HCT116 (cell line): ENCODE data around the gene ZBTB33. TPM values are rescaled to one million over a fixed set of nuclear protein-coding genes. Genes with fewer than 3 reads are reported as not detected.

ENCODE experiments used
- ATAC-seq: fragments of 200-7000 bp; cut with Tn5 transposase; 2 replicates; pipeline ENCODE4 v1.9.1; 2020; ENCODE audit warnings: mild to moderate bottlenecking, moderate library complexity
- BruUV-seq: library from RNA; stranded (reverse); fragments of 400-500 nt; replicated peaks from 2 replicates; lab custom pipeline; 2021; lab: Mats Ljungman, UMichigan
- CTCF ChIA-PET: fragments of 300-600 bp; sonication (Branson Sonifier 250); formaldehyde crosslinking; loops from one replicate; lab custom pipeline; 2021; ENCODE audit warnings: antibody characterized with exemption; lab: Charles Lee
- POLR2A ChIA-PET: fragments of 300-600, 350-600 bp; sonication (Branson Sonifier 250); formaldehyde crosslinking; loops from one replicate; lab custom pipeline; 2021; ENCODE audit warnings: antibody characterized with exemption; lab: Charles Lee
- RAD21 ChIA-PET, 2 experiments: fragments of 300-600 bp; sonication (Branson Sonifier 250); formaldehyde crosslinking; loops; one replicate each; lab custom pipeline; 2023; ENCODE audit warnings: low total read pairs in 2 of 2; ENCODE audit not compliant: uncharacterized antibody in 2 of 2, unreplicated experiment in 2 of 2, low non-redundant PET in 1 of 2; lab: Charles Lee
- DNase-seq: peaks from one replicate; pipeline ENCODE4 v3.0.0-alpha.2; 2010; ENCODE audit warnings: low read depth, low spot score
- H2AFZ ChIP-seq: fragments of 200-600 bp; shearing (Covaris generic), sonication (generic); 2 replicates; pipeline ENCODE4 v1.6.1; 2017; ENCODE audit warnings: low read depth, mixed run types, mixed read lengths, antibody characterized with exemption, low read length; ENCODE audit not compliant: poor library complexity, severe bottlenecking
- H3K27ac ChIP-seq: 2 replicates; pipeline ENCODE4 v1.5.1; 2012; ENCODE audit warnings: low read depth, low read length
- H3K27me3 ChIP-seq: fragments of 200-600 bp; sonication (generic); 2 replicates; pipeline ENCODE4 v1.6.1; 2016; ENCODE audit warnings: mixed run types, low read length, mixed read lengths; ENCODE audit not compliant: insufficient read depth
- H3K36me3 ChIP-seq, 2 experiments: fragments of 200-500 bp in 1 of 2; fragments of 200-600 bp in 1 of 2; sonication (Bioruptor generic) in 1 of 2; sonication (generic) in 1 of 2; 2 replicates each; pipeline versions ENCODE4 v1.5.1 to v1.6.1; 2014 to 2016; ENCODE audit warnings: low read length in 2 of 2, inconsistent platforms in 1 of 2, mixed read lengths in 1 of 2, mixed run types in 1 of 2; ENCODE audit not compliant: insufficient read depth in 2 of 2, control insufficient read depth in 1 of 2
- H3K4me1 ChIP-seq, 2 experiments: fragments of 200-600 bp in 1 of 2; sonication (generic) in 1 of 2; 2 replicates each; pipeline versions ENCODE4 v1.5.1 to v1.6.1; 2012 to 2017; ENCODE audit warnings: low read length in 2 of 2, inconsistent platforms in 1 of 2, mild to moderate bottlenecking in 1 of 2, mixed read lengths in 1 of 2, mixed run types in 1 of 2, moderate library complexity in 1 of 2; ENCODE audit not compliant: insufficient read depth in 2 of 2, control insufficient read depth in 1 of 2
- H3K4me2 ChIP-seq: fragments of 200-600 bp; sonication (generic); 2 replicates; pipeline ENCODE4 v1.6.1; 2017; ENCODE audit warnings: mixed run types, low read length, mixed read lengths
- H3K4me3 ChIP-seq, 2 experiments: fragments of 200-600 bp in 1 of 2; sonication (generic) in 1 of 2; replicated peaks in 1 of 2; 2 replicates each; pipeline ENCODE4 v1.5.1; 2011 to 2016; ENCODE audit warnings: low read length in 2 of 2, control low read depth in 1 of 2, low read depth in 1 of 2, mild to moderate bottlenecking in 1 of 2, mixed read lengths in 1 of 2, mixed run types in 1 of 2
- H3K79me2 ChIP-seq: fragments of 200-600 bp; sonication (generic); 2 replicates; pipeline ENCODE4 v1.6.1; 2017; ENCODE audit warnings: mild to moderate bottlenecking, mixed run types, low read length, moderate library complexity, mixed read lengths; ENCODE audit not compliant: insufficient read depth
- H3K9ac ChIP-seq: fragments of 200-600 bp; sonication (generic); 2 replicates; pipeline ENCODE4 v1.6.1; 2016; ENCODE audit warnings: low read length, mixed read lengths
- H3K9me2 ChIP-seq: fragments of 200-600 bp; sonication (generic), shearing (Covaris generic); 2 replicates; pipeline ENCODE4 v1.6.1; 2017; ENCODE audit warnings: mixed run types, mild to moderate bottlenecking, moderate library complexity; ENCODE audit not compliant: insufficient read depth
- H3K9me3 ChIP-seq, 2 experiments: fragments of 200-500 bp in 1 of 2; fragments of 200-600 bp in 1 of 2; sonication (Bioruptor generic) in 1 of 2; sonication (generic) in 1 of 2; 2 replicates each; pipeline ENCODE4 v1.6.1; 2014 to 2017; ENCODE audit warnings: low read length in 2 of 2, mixed read lengths in 2 of 2, inconsistent platforms in 1 of 2, low read depth in 1 of 2, mild to moderate bottlenecking in 1 of 2, mixed run types in 1 of 2, moderate library complexity in 1 of 2; ENCODE audit not compliant: control insufficient read depth in 1 of 2, insufficient read depth in 1 of 2
- H4K20me1 ChIP-seq: fragments of 200-600 bp; sonication (generic), shearing (Covaris generic); 2 replicates; pipeline ENCODE4 v1.6.1; 2017; ENCODE audit warnings: mixed run types, mild to moderate bottlenecking, moderate library complexity; ENCODE audit not compliant: insufficient read depth
- EGR1 ChIP-seq: IDR thresholded peaks from 2 replicates; pipeline ENCODE4 v1.6.1; 2012; ENCODE audit warnings: low read depth
- POLR2AphosphoS5 ChIP-seq: IDR thresholded peaks from 2 replicates; pipeline ENCODE4 v1.6.1; 2011; ENCODE audit warnings: mild to moderate bottlenecking, low read depth, low read length, moderate library complexity
- SRF ChIP-seq: IDR thresholded peaks from 2 replicates; pipeline ENCODE4 v1.6.1; 2012; ENCODE audit warnings: low read depth
- TCF7L2 ChIP-seq: IDR thresholded peaks from 2 replicates; pipeline ENCODE4 v1.7.0; 2011; ENCODE audit warnings: borderline replicate concordance, inconsistent platforms; ENCODE audit not compliant: insufficient read depth, insufficient read length; ENCODE audit errors: extremely low read depth
- intact Hi-C: fragments of 100-400 bp; cut with micrococcal nuclease; formaldehyde crosslinking; loops from 2 replicates; pipeline ENCODE4 v1.10.0; 2022
- total RNA-seq: library from RNA; stranded (reverse); gene quantifications from one replicate; pipeline ENCODE4 v1.2.1, GENCODE V29; 2021; ENCODE audit not compliant: unreplicated experiment
- TF ChIP-seq, protein P1 (sequence below): IDR thresholded peaks from 2 replicates; pipeline ENCODE4 v1.6.1; 2012; ENCODE audit warnings: low read depth

ZBTB33 gene
- total RNA-seq, 1 experiment from 2014 or later = 12.3 TPM

DNA sequence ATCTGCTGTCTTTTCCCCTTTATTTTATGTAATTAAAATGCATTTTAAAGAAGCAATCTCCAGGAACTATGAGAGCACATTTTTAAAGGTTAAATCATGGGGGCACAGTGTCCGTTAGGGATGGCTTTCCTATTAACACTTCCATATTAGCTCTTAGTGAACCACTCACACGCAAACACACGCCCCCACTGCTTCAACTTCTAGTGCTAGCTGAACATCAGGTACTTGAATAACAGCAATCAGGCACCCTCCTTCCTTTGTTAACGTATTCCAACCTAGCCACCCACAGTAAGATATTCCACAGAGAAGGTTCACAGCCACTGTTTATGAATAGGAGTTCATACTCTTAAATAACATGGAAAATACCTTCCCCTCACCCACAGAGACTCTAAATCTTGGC lies 51.3 kb downstream of the ZBTB33 start:
- CTCF ChIA-PET = interaction anchor here (0.8 to 1.0 kb wide), 2 partner anchors 16 to 184 kb away, joined by 3 to 4 read pairs; no protein-coding TSS in a partner anchor

More for the DNA sequence above, 51.3 kb downstream of the ZBTB33 start:
- H3K79me2 ChIP-seq = no peaks in the 10 kb centered on the region
- no peaks in the 10 kb centered on the region; a peak in 1 of 4 replicates for H3K4me1 ChIP-seq
- TF ChIP-seq POLR2AphosphoS5 (no peak), SRF (no peak), TCF7L2 (no peak), EGR1 (no peak)
- TF ChIP-seq, protein P1, sequence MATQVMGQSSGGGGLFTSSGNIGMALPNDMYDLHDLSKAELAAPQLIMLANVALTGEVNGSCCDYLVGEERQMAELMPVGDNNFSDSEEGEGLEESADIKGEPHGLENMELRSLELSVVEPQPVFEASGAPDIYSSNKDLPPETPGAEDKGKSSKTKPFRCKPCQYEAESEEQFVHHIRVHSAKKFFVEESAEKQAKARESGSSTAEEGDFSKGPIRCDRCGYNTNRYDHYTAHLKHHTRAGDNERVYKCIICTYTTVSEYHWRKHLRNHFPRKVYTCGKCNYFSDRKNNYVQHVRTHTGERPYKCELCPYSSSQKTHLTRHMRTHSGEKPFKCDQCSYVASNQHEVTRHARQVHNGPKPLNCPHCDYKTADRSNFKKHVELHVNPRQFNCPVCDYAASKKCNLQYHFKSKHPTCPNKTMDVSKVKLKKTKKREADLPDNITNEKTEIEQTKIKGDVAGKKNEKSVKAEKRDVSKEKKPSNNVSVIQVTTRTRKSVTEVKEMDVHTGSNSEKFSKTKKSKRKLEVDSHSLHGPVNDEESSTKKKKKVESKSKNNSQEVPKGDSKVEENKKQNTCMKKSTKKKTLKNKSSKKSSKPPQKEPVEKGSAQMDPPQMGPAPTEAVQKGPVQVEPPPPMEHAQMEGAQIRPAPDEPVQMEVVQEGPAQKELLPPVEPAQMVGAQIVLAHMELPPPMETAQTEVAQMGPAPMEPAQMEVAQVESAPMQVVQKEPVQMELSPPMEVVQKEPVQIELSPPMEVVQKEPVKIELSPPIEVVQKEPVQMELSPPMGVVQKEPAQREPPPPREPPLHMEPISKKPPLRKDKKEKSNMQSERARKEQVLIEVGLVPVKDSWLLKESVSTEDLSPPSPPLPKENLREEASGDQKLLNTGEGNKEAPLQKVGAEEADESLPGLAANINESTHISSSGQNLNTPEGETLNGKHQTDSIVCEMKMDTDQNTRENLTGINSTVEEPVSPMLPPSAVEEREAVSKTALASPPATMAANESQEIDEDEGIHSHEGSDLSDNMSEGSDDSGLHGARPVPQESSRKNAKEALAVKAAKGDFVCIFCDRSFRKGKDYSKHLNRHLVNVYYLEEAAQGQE = no peak
- H3K4me2 ChIP-seq = no peak overlapping the region
- H3K9me3 ChIP-seq = no peaks in the 10 kb centered on the region
- H3K4me3 ChIP-seq = no peak overlapping the region
- no peaks in the 10 kb centered on the region for H4K20me1 ChIP-seq
- no TSS peak for BruUV-seq
- ChIA-PET RAD21 (no interaction called here), POLR2A (no interaction called here)
- no peak overlapping the region for H3K27ac ChIP-seq
- H3K9me2 ChIP-seq = no peaks in the 10 kb centered on the region
- H3K9ac ChIP-seq = no peak overlapping the region
- H3K27me3 ChIP-seq = no peaks in the 10 kb centered on the region
- DNase-seq (no peak), ATAC-seq (no peak)
- no peak overlapping the region for H2AFZ ChIP-seq
- H3K36me3 ChIP-seq = no peaks in the 10 kb centered on the region
- intact Hi-C loops = no loop called here
